HEK293 (cell line): ENCODE measurements around the gene SUSD3.

Experiments
- CTCF ChIP-seq: fragments of 450-650 bp; formaldehyde crosslinking; IDR thresholded peaks from 2 replicates; pipeline ENCODE4 v1.5.1; 2016; ENCODE audit warnings: missing biosample characterization, missing genetic modification characterization
- HOXA7 ChIP-seq: sonication (generic); formaldehyde crosslinking; IDR thresholded peaks from 2 replicates; pipeline ENCODE4 v1.8.1; 2022; ENCODE audit warnings: missing genetic modification reagents, borderline replicate concordance
- PBX3 ChIP-seq: sonication (generic); formaldehyde crosslinking; IDR thresholded peaks from 2 replicates; pipeline ENCODE4 v1.8.1; 2022; ENCODE audit warnings: mild to moderate bottlenecking, moderate library complexity, missing genetic modification reagents
- REPIN1 ChIP-seq: fragments of 450-650 bp; formaldehyde crosslinking; IDR thresholded peaks from 2 replicates; pipeline ENCODE4 v1.5.1; 2017; ENCODE audit warnings: missing biosample characterization, missing genetic modification characterization, low read depth
- TCF7L2 ChIP-seq: IDR thresholded peaks from 2 replicates; pipeline ENCODE4 v1.6.1; 2011; ENCODE audit warnings: low read depth, mild to moderate bottlenecking, inconsistent platforms, low read length, moderate library complexity, borderline replicate concordance
- ZNF148 ChIP-seq: fragments of 450-650 bp; formaldehyde crosslinking; IDR thresholded peaks from 2 replicates; pipeline ENCODE4 v1.5.0; 2017; ENCODE audit warnings: missing biosample characterization, missing genetic modification characterization, borderline replicate concordance
- ZNF155 ChIP-seq: fragments of 450-650 bp; formaldehyde crosslinking; IDR thresholded peaks from 2 replicates; pipeline ENCODE4 v1.5.1; 2016; ENCODE audit warnings: missing biosample characterization, missing genetic modification characterization
- ZNF549 ChIP-seq: fragments of 450-650 bp; IDR thresholded peaks from 2 replicates; pipeline ENCODE4 v1.5.1; 2018; ENCODE audit warnings: missing biosample characterization, missing genetic modification characterization, mild to moderate bottlenecking, inconsistent platforms, moderate library complexity
- ZNF654 ChIP-seq: fragments of 450-650 bp; formaldehyde crosslinking; IDR thresholded peaks from 2 replicates; pipeline ENCODE4 v1.5.1; 2016; ENCODE audit warnings: low read depth, missing biosample characterization, missing genetic modification characterization
- ZNF747 ChIP-seq: fragments of 450-650 bp; formaldehyde crosslinking; IDR thresholded peaks from 2 replicates; pipeline ENCODE4 v1.5.1; 2016; ENCODE audit warnings: missing biosample characterization, missing genetic modification characterization

GRCh38 chr9:93058355-93059010 lies at the start of gene SUSD3:
- TF ChIP-seq ZNF148 (tag by site-specific recombination) = no peak
- no peak for TF ChIP-seq CTCF (tag by site-specific recombination)
- no peak for TF ChIP-seq ZNF747 (tag by site-specific recombination)
- no peak for TF ChIP-seq ZNF549
- no peak for TF ChIP-seq ZNF155 (tag by site-specific recombination)
- TF ChIP-seq ZNF654 (tag by site-specific recombination) = no peak
- no peak for TF ChIP-seq REPIN1 (tag by site-specific recombination)
- no peak for TF ChIP-seq TCF7L2
- no peak for TF ChIP-seq PBX3 (CRISPR knock-in tag)
- no peak for TF ChIP-seq HOXA7 (CRISPR knock-in tag)
